GM18520 (cell line): ENCODE data around the gene SMIM9.
"Not testable (repeated sequence)": the region's sequence is repeated elsewhere in the genome, so short reads cannot be mapped to it uniquely, and the experiment has no call there.

Experiments used
- ATAC-seq: cut with Tn5 transposase; IDR thresholded peaks from one replicate; pipeline ENCODE4 v1.9.1; 2021; ENCODE audit not compliant: unreplicated experiment

SMIM9 gene

DNA sequence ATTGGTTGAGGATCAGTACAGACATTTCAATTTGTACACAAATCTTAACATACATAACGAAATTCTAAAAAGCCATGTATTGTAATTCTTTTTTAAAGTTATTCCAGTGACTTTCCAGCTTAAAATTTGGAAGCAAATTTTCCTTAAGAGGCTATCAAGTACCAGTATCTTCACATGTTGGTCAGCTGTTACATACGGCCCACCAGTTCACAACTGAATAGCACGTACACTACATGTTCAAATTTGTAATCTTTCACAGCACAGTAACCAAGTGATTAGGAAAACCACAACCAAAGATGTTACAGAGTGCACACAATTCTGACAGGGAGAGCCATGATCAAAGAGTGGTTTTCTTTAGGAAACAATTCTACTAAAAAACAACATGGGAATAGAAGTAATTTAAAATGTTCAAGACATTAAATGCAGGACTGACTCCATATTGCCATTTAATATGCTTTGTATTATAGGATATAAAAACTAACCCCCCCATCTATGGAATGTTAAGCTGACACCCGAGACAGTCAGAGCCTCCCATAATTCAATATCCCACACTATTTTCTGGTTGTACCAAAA, 18.1 kb downstream of the SMIM9 start:
- not testable (repeated sequence) for ATAC-seq

- ATAC-seq = no peak
Observed at GRCh38 chrX:154815274-154815818, 19.1 kb downstream of the SMIM9 start.

DNA sequence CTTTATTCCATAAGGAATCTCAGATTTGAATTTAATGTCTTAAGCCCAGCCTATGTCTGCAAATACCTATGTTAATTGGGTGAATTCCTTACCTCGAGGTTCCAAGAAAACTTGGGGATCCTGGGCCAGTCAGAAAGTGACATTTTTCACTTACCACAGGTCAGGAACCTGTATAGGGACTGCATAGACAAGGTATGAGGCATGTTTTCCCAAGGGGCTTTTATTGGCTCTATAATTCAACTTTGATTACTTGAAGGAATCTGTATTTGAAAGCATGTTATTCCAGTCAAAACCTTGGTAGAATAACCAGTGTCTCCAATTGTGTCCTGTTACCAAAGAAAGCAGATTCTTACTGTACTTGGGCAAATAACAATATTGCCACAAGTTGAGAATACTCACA, 20.7 kb downstream of the SMIM9 start:
- ATAC-seq = no peak

DNA sequence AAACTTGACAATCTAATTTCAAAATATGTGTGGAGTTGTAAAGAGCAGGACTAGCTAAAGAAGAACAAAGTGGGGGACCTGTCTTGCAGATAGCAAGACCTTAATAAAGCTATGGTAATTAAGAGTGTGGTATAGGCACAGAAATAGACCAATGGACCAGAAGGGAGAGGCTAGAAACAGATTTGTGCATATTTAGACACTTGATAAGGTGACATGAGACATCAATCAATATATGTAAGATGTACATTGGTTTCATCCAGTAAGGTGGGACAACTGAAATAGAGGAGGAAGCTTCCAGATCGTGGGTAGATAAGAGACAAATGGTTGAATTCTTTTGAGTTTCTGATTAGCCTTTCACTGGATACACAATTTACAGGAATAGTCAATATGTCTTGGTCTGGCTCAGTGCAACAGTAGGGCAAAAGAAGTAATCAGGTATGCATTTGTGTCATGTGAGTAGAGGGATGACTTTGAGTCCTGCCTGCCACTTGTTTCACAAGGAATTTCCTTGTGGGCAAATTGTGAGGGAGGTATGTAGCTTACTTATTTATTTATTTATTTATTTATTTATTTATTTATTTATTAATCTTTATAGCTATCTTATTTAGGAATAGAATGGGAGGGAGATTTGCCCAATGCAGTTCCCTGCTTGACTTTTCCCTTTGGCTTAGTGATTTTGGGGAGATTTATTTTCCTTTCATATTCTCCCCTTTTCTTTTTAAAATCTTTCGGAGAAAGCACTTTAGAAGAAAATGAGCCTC, 21.9 kb downstream of the SMIM9 start:
- no peak for ATAC-seq

GRCh38 chrX:154809939-154810665, 24.4 kb downstream of the SMIM9 start:
- ATAC-seq = no peak

- ATAC-seq = no peak
Observed at GRCh38 chrX:154806837-154807501, 27.5 kb downstream of the SMIM9 start.

DNA sequence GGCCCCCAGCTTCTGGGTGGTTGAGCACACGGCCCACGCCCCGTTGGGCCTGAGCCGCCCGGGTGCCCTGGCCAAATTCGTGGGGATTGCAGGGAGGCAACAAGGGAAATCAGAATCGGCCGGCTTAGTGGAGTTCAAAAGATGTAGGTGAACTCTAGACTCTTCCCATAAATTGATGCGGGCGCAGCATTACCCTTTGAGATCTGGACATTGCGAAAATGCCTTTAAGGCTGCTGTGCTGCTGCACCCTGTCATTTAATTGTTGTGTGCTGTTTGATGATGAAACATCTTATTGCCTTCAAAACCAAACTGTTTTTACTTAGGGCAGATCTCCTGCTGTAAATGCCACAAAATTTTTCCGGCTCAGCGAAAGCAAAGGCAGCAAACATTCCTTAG, 28.8 kb downstream of the SMIM9 start:
- ATAC-seq = no peak

GRCh38 chrX:154804957-154805695, 29.3 kb downstream of the SMIM9 start, which contains the start of gene MPP1:
Gene MPP1 (minus strand): TSS chrX:154805485. CDS start chrX:154805373, 112 bp downstream.
- ATAC-seq = peak; percentile 77

DNA sequence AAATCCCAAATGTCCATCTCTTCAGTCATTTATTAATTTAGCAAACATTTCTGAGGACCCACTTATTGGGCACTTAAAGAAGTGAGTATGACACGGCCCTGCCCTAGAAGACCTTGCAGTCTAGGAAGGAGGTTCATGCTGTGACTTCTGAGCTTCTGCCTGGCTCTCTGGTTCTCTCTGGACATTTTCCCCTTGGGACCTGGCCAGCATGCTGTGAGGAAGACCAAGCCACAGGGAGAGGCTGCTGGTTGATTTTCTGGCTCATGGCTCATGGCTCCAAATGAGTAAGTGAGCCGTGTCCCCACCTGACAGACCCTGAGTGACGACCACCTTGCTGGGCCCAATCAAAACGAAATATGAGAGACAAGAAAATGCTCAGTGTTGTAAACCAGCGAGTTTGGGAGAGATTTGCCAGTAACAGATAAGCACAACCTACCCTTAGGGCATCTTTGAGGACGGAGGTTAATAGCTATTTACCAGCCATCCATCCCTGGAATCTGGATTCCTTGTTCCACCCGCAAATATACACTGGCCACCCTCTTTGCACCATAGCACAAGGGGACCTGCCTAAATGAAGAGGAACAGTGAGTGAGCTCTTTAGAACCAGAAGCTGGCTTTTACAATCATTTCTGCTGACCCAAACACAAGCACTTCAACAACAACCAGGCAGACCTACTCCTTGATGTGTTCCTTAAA, 30.1 kb downstream of the SMIM9 start:
- no peak for ATAC-seq

DNA sequence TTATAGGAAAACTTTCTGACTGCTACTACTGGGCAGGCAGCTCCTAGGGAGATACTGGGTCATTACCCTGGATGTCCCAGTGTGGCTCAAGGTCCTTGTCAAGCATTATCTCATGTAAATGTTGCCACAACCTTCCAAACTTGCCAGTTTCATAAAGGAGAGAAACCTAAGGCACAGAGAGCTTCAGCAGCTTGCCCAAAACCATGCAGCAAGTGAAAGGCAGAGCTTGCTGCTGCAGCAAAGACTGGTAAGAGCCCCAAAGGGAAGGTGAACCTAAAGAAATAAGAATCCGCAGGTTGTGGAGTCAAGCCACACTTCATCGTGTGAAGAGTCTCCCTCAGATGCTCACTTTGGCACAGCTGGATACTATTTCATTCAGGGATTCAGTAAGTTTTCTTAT, 31.5 kb downstream of the SMIM9 start:
- no peak for ATAC-seq

GRCh38 chrX:154800478-154801210, 33.8 kb downstream of the SMIM9 start:
- no peak for ATAC-seq

- no peak for ATAC-seq
Observed at GRCh38 chrX:154799556-154800348, 34.7 kb downstream of the SMIM9 start.

- no peak for ATAC-seq
Observed at GRCh38 chrX:154797006-154797405, 37.5 kb downstream of the SMIM9 start.

- no peak for ATAC-seq
Observed at GRCh38 chrX:154795016-154795415, 39.4 kb downstream of the SMIM9 start.

- ATAC-seq = no peak
Observed at GRCh38 chrX:154793084-154793795, 41.2 kb downstream of the SMIM9 start.

- no peak for ATAC-seq
Observed at GRCh38 chrX:154791939-154792338, 42.5 kb downstream of the SMIM9 start.

DNA sequence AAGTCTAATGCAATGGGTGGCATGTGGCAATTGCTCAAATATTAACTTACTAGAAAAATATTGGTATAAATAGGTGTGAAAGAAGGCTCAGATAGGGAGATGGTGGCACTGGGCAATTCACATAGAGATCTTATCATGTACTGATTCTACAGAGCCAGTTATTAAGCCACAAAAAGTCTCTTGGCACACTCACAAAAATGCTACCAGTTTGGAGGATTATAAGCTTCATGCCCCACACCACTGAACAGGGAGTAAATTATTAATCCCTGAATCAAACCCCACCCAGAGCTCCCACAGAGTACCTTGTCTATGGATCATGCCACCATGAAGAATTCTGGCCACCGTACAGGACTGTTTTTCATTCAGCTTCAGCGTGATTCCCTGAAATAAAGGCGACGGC, 43.0 kb downstream of the SMIM9 start:
- ATAC-seq = no peak

GRCh38 chrX:154785716-154786115, 48.7 kb downstream of the SMIM9 start:
- ATAC-seq = no peak
